ENCODE results near the gene PPIL6. TPM values are rescaled to one million over a fixed set of nuclear protein-coding genes. Genes with fewer than 3 reads are reported as not detected.

The PPIL6 gene
- total RNA-seq, 1 experiment from 2014 or later = 0.61 TPM

GRCh38 chr6:109396046-109396718 is 44.2 kb downstream of the PPIL6 start:
- Mint-ChIP-seq H3K36me3 (no peaks in the 10 kb centered on the region), H3K4me1 (no peaks in the 10 kb centered on the region), H3K27me3 (ENCODE audit: low read depth) (no peaks in the 10 kb centered on the region), H3K27ac (no peak overlapping the region), H3K9me3 (no peaks in the 10 kb centered on the region), H3K4me3 (no peak overlapping the region)
- ChIA-PET CTCF (interaction anchor here (0.5 to 2.2 kb wide), 6 partner anchors 12 to 214 kb away, joined by 3 to 7 read pairs (median 5); partner anchors contain the start of gene MICAL1), POLR2A (interaction anchor here (0.6 kb wide), 1 partner anchor 39 kb away, joined by 5 read pairs; no protein-coding TSS in a partner anchor)
- TF ChIP-seq CDX4 (CRISPR knock-in tag; IDR thresholded peaks at IDR 0.05; ENCODE audit: borderline replicate concordance) (no peak), EMX1 (CRISPR knock-in tag; IDR thresholded peaks at IDR 0.05) (no peak), ZBTB21 (CRISPR knock-in tag; IDR thresholded peaks at IDR 0.05; ENCODE audit: borderline replicate concordance) (no peak), ELF4 (CRISPR knock-in tag; IDR thresholded peaks at IDR 0.05; ENCODE audit: low read depth) (no peak), NFATC4 (CRISPR knock-in tag; IDR thresholded peaks at IDR 0.05) (no peak), ETV6 (CRISPR knock-in tag; IDR thresholded peaks at IDR 0.05) (no peak), ESRRA (CRISPR knock-in tag; IDR thresholded peaks at IDR 0.05; ENCODE audit: borderline replicate concordance) (no peak), ATF1 (CRISPR knock-in tag; IDR thresholded peaks at IDR 0.05) (no peak), NFYB (CRISPR knock-in tag; conservative IDR thresholded peaks at IDR 0.05; ENCODE audit: low read depth) (no peak), MXD4 (CRISPR knock-in tag; IDR thresholded peaks at IDR 0.05; ENCODE audit: borderline replicate concordance) (no peak), RORB (CRISPR knock-in tag; IDR thresholded peaks at IDR 0.05) (no peak), FOXP4 (CRISPR knock-in tag; IDR thresholded peaks at IDR 0.05) (no peak), ZNF512 (CRISPR knock-in tag; IDR thresholded peaks at IDR 0.05; ENCODE audit: borderline replicate concordance) (no peak), SOX15 (CRISPR knock-in tag; IDR thresholded peaks at IDR 0.05) (no peak), TCF7 (CRISPR knock-in tag; IDR thresholded peaks at IDR 0.05; ENCODE audit: low read depth) (no peak), ZNF396 (CRISPR knock-in tag; IDR thresholded peaks at IDR 0.05; ENCODE audit: borderline replicate concordance) (no peak), ATF6 (CRISPR knock-in tag; IDR thresholded peaks at IDR 0.05) (no peak), E2F1 (CRISPR knock-in tag; IDR thresholded peaks at IDR 0.05) (no peak), E2F4 (CRISPR knock-in tag; IDR thresholded peaks at IDR 0.05; ENCODE audit: borderline replicate concordance, low read depth) (no peak)
- ATAC-seq (no peak), DNase-seq (ENCODE audit: low spot score) (no peak)
